H1 (cell line): ENCODE data around the gene ROBO2. TPM values are rescaled to one million over a fixed set of nuclear protein-coding genes. Genes with fewer than 3 reads are reported as not detected.

ENCODE experiments used
- CTCF ChIA-PET: fragments of 300-600 bp; sonication (Branson Sonifier 250); formaldehyde crosslinking; loops from one replicate; lab custom pipeline; 2021; ENCODE audit not compliant: partially characterized antibody; lab: Charles Lee
- POLR2A ChIA-PET: fragments of 300-600 bp; sonication (Branson Sonifier 250); formaldehyde crosslinking; loops from one replicate; lab custom pipeline; 2021; ENCODE audit warnings: inconsistent platforms; ENCODE audit not compliant: partially characterized antibody; lab: Charles Lee
- DNase-seq, 2 experiments: peaks; one replicate each; pipeline versions ENCODE4 v3.0.0 to v3.0.0-alpha.2; 2010 to 2022; ENCODE audit warnings: low spot score in 2 of 2, low read depth in 1 of 2, mixed read lengths in 1 of 2
- FAIRE-seq: peaks from 2 replicates; lab custom pipeline; 2011; peaks lifted over from hg19 to GRCh38; lab: Jason Lieb, UNC
- H2AFZ ChIP-seq: 2 replicates; pipeline ENCODE4 v1.8.1; 2012; ENCODE audit warnings: low read length, inconsistent platforms
- H2AK5ac ChIP-seq: 2 replicates; pipeline ENCODE4 v1.6.1; 2013; ENCODE audit warnings: low read depth, low read length
- H2BK120ac ChIP-seq: replicated peaks from 2 replicates; pipeline ENCODE3; 2013; ENCODE audit warnings: low read depth, low read length, inconsistent platforms
- H2BK12ac ChIP-seq: 2 replicates; pipeline ENCODE4 v1.6.1; 2013; ENCODE audit warnings: low read depth, low read length
- H2BK15ac ChIP-seq: 2 replicates; pipeline ENCODE4 v1.6.1; 2013; ENCODE audit warnings: low read length
- H2BK20ac ChIP-seq: 2 replicates; pipeline ENCODE4 v1.6.1; 2013; ENCODE audit warnings: low read length
- H2BK5ac ChIP-seq: 2 replicates; pipeline ENCODE4 v1.6.1; 2013; ENCODE audit warnings: low read depth, low read length
- H3K14ac ChIP-seq: 2 replicates; pipeline ENCODE4 v1.6.1; 2013; ENCODE audit warnings: inconsistent platforms; ENCODE audit not compliant: insufficient read length
- H3K18ac ChIP-seq: 2 replicates; pipeline ENCODE4 v1.6.1; 2013; ENCODE audit warnings: low read length; ENCODE audit errors: extremely low read depth
- H3K23ac ChIP-seq: 2 replicates; pipeline ENCODE4 v1.6.1; 2013; ENCODE audit warnings: inconsistent platforms; ENCODE audit not compliant: insufficient read length
- H3K23me2 ChIP-seq: 2 replicates; pipeline ENCODE4 v1.6.1; 2013; ENCODE audit warnings: low read depth, low read length
- H3K27ac ChIP-seq: 2 replicates; pipeline ENCODE4 v1.6.1; 2011; ENCODE audit warnings: low read depth, low read length, inconsistent platforms
- H3K27me3 ChIP-seq, 4 experiments: replicated peaks in 1 of 4; 1 replicate in 1 of 4; 2 replicates in 3 of 4; pipeline versions ENCODE4 v1.6.1 to v1.8.1; 2011 to 2013; ENCODE audit warnings: low read length in 3 of 4, mild to moderate bottlenecking in 3 of 4, inconsistent platforms in 2 of 4, mixed read lengths in 2 of 4, moderate library complexity in 1 of 4; ENCODE audit not compliant: control insufficient read depth in 3 of 4, insufficient read depth in 3 of 4; ENCODE audit errors: extremely low read depth in 1 of 4
- H3K36me3 ChIP-seq, 4 experiments: 2 replicates each; pipeline versions ENCODE4 v1.6.1 to v1.8.1; 2011 to 2013; ENCODE audit warnings: mild to moderate bottlenecking in 4 of 4, low read length in 3 of 4, moderate library complexity in 2 of 4, control low read depth in 1 of 4, inconsistent platforms in 1 of 4; ENCODE audit not compliant: insufficient read depth in 4 of 4, control insufficient read depth in 2 of 4
- H3K4ac ChIP-seq: replicated peaks from 2 replicates; pipeline ENCODE3; 2013; ENCODE audit warnings: low read length, low read depth, mixed read lengths, inconsistent platforms; ENCODE audit not compliant: insufficient read length
- H3K4me1 ChIP-seq, 4 experiments: replicated peaks in 1 of 4; 1 replicate in 1 of 4; 2 replicates in 3 of 4; pipeline versions ENCODE4 v1.6.1 to v1.8.1; 2011 to 2013; ENCODE audit warnings: low read length in 3 of 4, inconsistent platforms in 2 of 4, mixed read lengths in 1 of 4; ENCODE audit not compliant: insufficient read depth in 4 of 4, control insufficient read depth in 3 of 4
- H3K4me2 ChIP-seq, 2 experiments: 2 replicates each; pipeline versions ENCODE4 v1.6.1 to v1.8.1; 2011 to 2013; ENCODE audit warnings: low read depth in 2 of 2, low read length in 2 of 2, control low read depth in 1 of 2, inconsistent platforms in 1 of 2, mild to moderate bottlenecking in 1 of 2; ENCODE audit not compliant: insufficient read depth in 1 of 2
- H3K4me3 ChIP-seq, 4 experiments: fragments of 200-600, 300-600 bp in 1 of 4; sonication (generic), shearing (Covaris generic), sonication (Bioruptor Twin) in 1 of 4; 2 replicates each; pipeline versions ENCODE4 v1.5.1 to v1.8.1; 2011 to 2016; ENCODE audit warnings: low read length in 4 of 4, low read depth in 3 of 4, control low read depth in 2 of 4, inconsistent platforms in 2 of 4, mild to moderate bottlenecking in 2 of 4, mixed read lengths in 1 of 4, moderate library complexity in 1 of 4; ENCODE audit not compliant: insufficient read depth in 2 of 4; ENCODE audit errors: extremely low read depth in 1 of 4
- H3K56ac ChIP-seq: replicated peaks from 2 replicates; pipeline ENCODE3; 2013; ENCODE audit warnings: low read depth, mild to moderate bottlenecking, mixed read lengths, low read length, inconsistent platforms; ENCODE audit not compliant: insufficient read length
- H3K79me1 ChIP-seq: 2 replicates; pipeline ENCODE4 v1.6.1; 2013; ENCODE audit warnings: low read depth, low read length, control low read depth
- H3K79me2 ChIP-seq, 2 experiments: 2 replicates each; pipeline versions ENCODE4 v1.6.1 to v1.8.1; 2012 to 2013; ENCODE audit warnings: low read length in 2 of 2, mild to moderate bottlenecking in 2 of 2, inconsistent platforms in 1 of 2; ENCODE audit not compliant: insufficient read depth in 2 of 2, control insufficient read depth in 1 of 2
- H3K9ac ChIP-seq, 4 experiments: replicated peaks in 1 of 4; 1 replicate in 1 of 4; 2 replicates in 3 of 4; pipeline versions ENCODE4 v1.6.1 to v1.8.1; 2011 to 2013; ENCODE audit warnings: low read depth in 3 of 4, low read length in 3 of 4, control low read depth in 2 of 4, mild to moderate bottlenecking in 2 of 4, moderate library complexity in 2 of 4, inconsistent platforms in 1 of 4; ENCODE audit errors: extremely low read depth in 1 of 4
- H3K9me3 ChIP-seq, 2 experiments: 2 replicates each; pipeline versions ENCODE4 v1.6.1 to v1.8.1; 2012 to 2013; ENCODE audit warnings: mild to moderate bottlenecking in 2 of 2, moderate library complexity in 2 of 2, control low read depth in 1 of 2, inconsistent platforms in 1 of 2, low read depth in 1 of 2, low read length in 1 of 2, mixed read lengths in 1 of 2; ENCODE audit not compliant: insufficient read depth in 2 of 2
- H4K20me1 ChIP-seq, 2 experiments: replicated peaks in 1 of 2; 2 replicates each; pipeline versions ENCODE3 to v1.8.1; 2011 to 2013; ENCODE audit warnings: inconsistent platforms in 2 of 2, low read length in 2 of 2, mild to moderate bottlenecking in 1 of 2; ENCODE audit not compliant: insufficient read depth in 2 of 2, control insufficient read depth in 1 of 2
- H4K5ac ChIP-seq: 2 replicates; pipeline ENCODE4 v1.6.1; 2013; ENCODE audit warnings: low read length, low read depth, mixed read lengths, inconsistent platforms; ENCODE audit not compliant: insufficient read length
- H4K8ac ChIP-seq: 2 replicates; pipeline ENCODE4 v1.8.0; 2013; ENCODE audit warnings: mild to moderate bottlenecking, moderate library complexity, low read length, inconsistent platforms; ENCODE audit not compliant: insufficient read depth; ENCODE audit errors: extremely low read depth
- H4K91ac ChIP-seq: replicated peaks from 2 replicates; pipeline ENCODE3; 2013; ENCODE audit warnings: low read length, mixed read lengths, inconsistent platforms; ENCODE audit not compliant: insufficient read length
- ATF3 ChIP-seq: IDR thresholded peaks from 2 replicates; pipeline ENCODE4 v1.6.1; 2011; ENCODE audit warnings: low read depth, mild to moderate bottlenecking, low read length; ENCODE audit not compliant: insufficient read depth
- BACH1 ChIP-seq: IDR thresholded peaks from 2 replicates; pipeline ENCODE4 v1.6.1; 2012; ENCODE audit warnings: low read length, improper control_type of control experiment
- BCL11A ChIP-seq, 2 experiments: IDR thresholded peaks; one replicate each; pipeline ENCODE4 v1.6.1; 2011; ENCODE audit warnings: low read depth in 2 of 2, low read length in 2 of 2, mild to moderate bottlenecking in 2 of 2
- BRCA1 ChIP-seq: IDR thresholded peaks from 2 replicates; pipeline ENCODE4 v1.6.1; 2012; ENCODE audit warnings: low read depth, low read length, improper control_type of control experiment
- CBX5 ChIP-seq: fragments of 300-800, 300-1000 bp; sonication (generic); IDR thresholded peaks from 2 replicates; pipeline ENCODE4 v1.7.1; 2016; ENCODE audit warnings: antibody characterized with exemption, low read length, low read depth
- CTCF ChIP-seq, 3 experiments: IDR thresholded peaks; 1 replicate in 2 of 3; 2 replicates in 1 of 3; pipeline versions ENCODE4 v1.5.1 to v1.6.1; 2011; ENCODE audit warnings: low read length in 3 of 3, mild to moderate bottlenecking in 3 of 3, inconsistent platforms in 2 of 3, low read depth in 1 of 3, moderate library complexity in 1 of 3; ENCODE audit not compliant: insufficient read depth in 1 of 3; ENCODE audit errors: control extremely low read depth in 1 of 3
- EP300 ChIP-seq, 2 experiments: IDR thresholded peaks; 1 replicate in 1 of 2; 2 replicates in 1 of 2; pipeline ENCODE4 v1.6.1; 2011 to 2012; ENCODE audit warnings: low read depth in 2 of 2, low read length in 2 of 2, mild to moderate bottlenecking in 2 of 2, borderline replicate concordance in 1 of 2, inconsistent platforms in 1 of 2, moderate library complexity in 1 of 2
- RAD21 ChIP-seq, 2 experiments: IDR thresholded peaks in 1 of 2; conservative IDR thresholded peaks in 1 of 2; 2 replicates each; pipeline ENCODE4 v1.6.1; 2011; ENCODE audit warnings: low read depth in 2 of 2, low read length in 2 of 2, improper control_type of control experiment in 1 of 2, inconsistent platforms in 1 of 2, mild to moderate bottlenecking in 1 of 2, moderate library complexity in 1 of 2
- SUZ12 ChIP-seq: fragments of 200-600 bp; sonication (generic); IDR thresholded peaks from 2 replicates; pipeline ENCODE4 v1.6.1; 2012; ENCODE audit warnings: mild to moderate bottlenecking, inconsistent platforms, low read length, moderate library complexity, mixed read lengths
- TBP ChIP-seq: IDR thresholded peaks from 2 replicates; pipeline ENCODE4 v1.6.1; 2011; ENCODE audit warnings: low read depth, low read length, improper control_type of control experiment
- ZNF274 ChIP-seq: IDR thresholded peaks from 2 replicates; pipeline ENCODE4 v1.7.0; 2012; ENCODE audit warnings: low read length, borderline replicate concordance; ENCODE audit errors: extremely low read depth
- WGBS, 2 experiments: shearing (Covaris generic) in 1 of 2; methylation state at CpG; one replicate each; pipeline versions ENCODE4 v1.1.6 to v1.1.7; 2013 to 2015; ENCODE audit warnings: low lambda C conversion rate in 2 of 2, mixed read lengths in 2 of 2, inconsistent platforms in 1 of 2, low coverage in 1 of 2, missing lambda C conversion rate in 1 of 2; ENCODE audit not compliant: insufficient replicate concordance in 2 of 2, insufficient coverage in 1 of 2, insufficient read length in 1 of 2; ENCODE audit errors: extremely low coverage in 1 of 2, missing lambda C conversion rate in 1 of 2; 5-methylcytosine and 5-hydroxymethylcytosine counted together
- polyA plus RNA-seq, 7 experiments: library from polyadenylated mRNA; depleted of rRNA in 3 of 7; stranded (reverse) in 5 of 7; unstranded in 2 of 7; fragments of >200 nt in 5 of 7; fragments of 200-250 nt in 2 of 7; gene quantifications; 1 replicate in 5 of 7; 2 replicates in 1 of 7; 4 replicates in 1 of 7; pipeline versions ENCODE4 v1.2.1 to v1.2.3, GENCODE V29; 2011 to 2013; ENCODE audit warnings: missing spikeins in 2 of 7, mixed read lengths in 2 of 7
- total RNA-seq: library from RNA; stranded (reverse); fragmentation: NEBNext Ultra II Directional; extraction: Animal tissue kit (Norgen Biotek cat#: 25700); gene quantifications from 2 replicates; pipeline ENCODE4 v1.2.1, GENCODE V29; 2021

Gene ROBO2
- total and polyA plus RNA-seq, 2 of the 8 experiments (the other 6 are each of a cell fraction or from before 2014, with no cell fraction given), result 1.5 to 2.9 TPM

GRCh38 chr3:77338195-77338594, 298.3 kb downstream of the ROBO2 start:
- H3K4me1 ChIP-seq, result no peaks in the 10 kb centered on the region
- no peak overlapping the region for H3K18ac ChIP-seq
- no peak overlapping the region for H2BK120ac ChIP-seq
- H4K20me1 ChIP-seq, result no peaks in the 10 kb centered on the region
- DNase-seq (no peak), FAIRE-seq (no peak)
- H2BK20ac ChIP-seq, result no peak overlapping the region
- no peak overlapping the region for H3K4me3 ChIP-seq
- no peak overlapping the region for H3K23ac ChIP-seq
- no peaks in the 10 kb centered on the region for H3K27me3 ChIP-seq
- CTCF ChIA-PET, result interaction anchor here (1.2 to 3.4 kb wide), 3 partner anchors 9 to 18 kb away, joined by 4 to 18 read pairs (median 14); no protein-coding TSS in a partner anchor
- H3K4ac ChIP-seq, result no peak overlapping the region
- no peak overlapping the region for H4K8ac ChIP-seq
- H3K14ac ChIP-seq, result no peak overlapping the region
- H3K23me2 ChIP-seq, result no peaks in the 10 kb centered on the region
- no peak overlapping the region for H2BK12ac ChIP-seq
- H2AFZ ChIP-seq, result no peak overlapping the region
- no peak overlapping the region for H2BK5ac ChIP-seq
- H3K4me2 ChIP-seq, result no peak overlapping the region
- 95% methylated on average over 5 of the region's 5 CpGs; no CpG with 5 or more reads in 1 of the 2 experiments for WGBS, 2 experiments
- H2BK15ac ChIP-seq, result no peak overlapping the region
- POLR2A ChIA-PET, result no interaction called here
- no peaks in the 10 kb centered on the region for H3K36me3 ChIP-seq
- H4K5ac ChIP-seq, result no peak overlapping the region
- no peak overlapping the region for H3K27ac ChIP-seq
- no peaks in the 10 kb centered on the region for H3K9me3 ChIP-seq
- H3K56ac ChIP-seq, result no peak overlapping the region
- no peaks in the 10 kb centered on the region for H3K79me2 ChIP-seq
- H3K79me1 ChIP-seq, result no peaks in the 10 kb centered on the region
- no peak overlapping the region for H2AK5ac ChIP-seq
- no peak overlapping the region for H4K91ac ChIP-seq
- no peak overlapping the region for H3K9ac ChIP-seq
- no peak for TF ChIP-seq EP300 (IDR thresholded peaks at IDR 0.05; ENCODE audit: borderline replicate concordance in 1 of 2, low read depth in 2 of 2, low read length in 2 of 2)
- no peak for TF ChIP-seq BRCA1
- no peak for TF ChIP-seq BACH1
- TF ChIP-seq ZNF274, result no peak
- TF ChIP-seq RAD21 (IDR thresholded peaks at IDR 0.05 in 1 of 2, conservative IDR thresholded peaks at IDR 0.05 in 1 of 2; ENCODE audit: low read depth in 2 of 2, low read length in 2 of 2), result no peak
- no peak for TF ChIP-seq CTCF (IDR thresholded peaks at IDR 0.05; ENCODE audit: control extremely low read depth in 1 of 3, insufficient read depth in 1 of 3, low read depth in 1 of 3, low read length in 3 of 3)
- TF ChIP-seq BCL11A (IDR thresholded peaks at IDR 0.05; ENCODE audit: low read depth in 2 of 2, low read length in 2 of 2), result no peak
- TF ChIP-seq TBP, result no peak
- no peak for TF ChIP-seq SUZ12
- no peak for TF ChIP-seq ATF3
- TF ChIP-seq CBX5, result no peak
